WTC11 (cell line): ENCODE results near the gene MRPL34. TPM values are rescaled to one million over a fixed set of nuclear protein-coding genes. Genes with fewer than 3 reads are reported as not detected.

ENCODE experiments used
- ATAC-seq: fragments of 200-7000 bp; cut with Tn5 transposase; 2 replicates; pipeline ENCODE4 v1.10.0; 2021; ENCODE audit warnings: mild to moderate bottlenecking, moderate library complexity
- CTCF ChIA-PET: fragments of 300-600 bp; sonication (Branson Sonifier 250); formaldehyde crosslinking; loops from one replicate; lab custom pipeline; 2021; ENCODE audit warnings: antibody characterized with exemption; lab: Charles Lee
- POLR2A ChIA-PET: fragments of 350-600 bp; sonication (Branson Sonifier 250); formaldehyde crosslinking; loops from one replicate; lab custom pipeline; 2021; ENCODE audit warnings: antibody characterized with exemption; lab: Charles Lee
- DNase-seq: peaks from one replicate; pipeline ENCODE4 v3.0.0; 2021; ENCODE audit warnings: low spot score
- H3K27ac Mint-ChIP-seq: 2 replicates; pipeline ENCODE4 v1.8.0; 2021; ENCODE audit warnings: mixed read lengths
- H3K27me3 Mint-ChIP-seq: 2 replicates; pipeline ENCODE4 v1.8.0; 2021; ENCODE audit warnings: low read depth, mild to moderate bottlenecking, moderate library complexity, mixed read lengths
- H3K36me3 Mint-ChIP-seq: 2 replicates; pipeline ENCODE4 v1.8.0; 2021; ENCODE audit warnings: mixed read lengths
- H3K4me1 Mint-ChIP-seq: 2 replicates; pipeline ENCODE4 v1.8.0; 2022; ENCODE audit warnings: mixed read lengths
- H3K4me3 Mint-ChIP-seq: 2 replicates; pipeline ENCODE4 v1.8.0; 2021; ENCODE audit warnings: mild to moderate bottlenecking, moderate library complexity, mixed read lengths
- H3K9me3 Mint-ChIP-seq: 2 replicates; pipeline ENCODE4 v1.8.0; 2021; ENCODE audit warnings: mixed read lengths
- ATF3 ChIP-seq: sonication (generic); formaldehyde crosslinking; conservative IDR thresholded peaks from 2 replicates; pipeline ENCODE4 v1.8.1; 2022; ENCODE audit warnings: mild to moderate bottlenecking, missing genetic modification reagents
- CREM ChIP-seq: sonication (generic); formaldehyde crosslinking; IDR thresholded peaks from 2 replicates; pipeline ENCODE4 v1.8.1; 2022; ENCODE audit warnings: mild to moderate bottlenecking, missing genetic modification reagents, moderate library complexity
- E2F4 ChIP-seq: sonication (generic); formaldehyde crosslinking; IDR thresholded peaks from 2 replicates; pipeline ENCODE4 v1.8.1; 2022; ENCODE audit warnings: low read depth, mild to moderate bottlenecking, moderate library complexity, missing genetic modification reagents, borderline replicate concordance
- ETV6 ChIP-seq: sonication (generic); formaldehyde crosslinking; IDR thresholded peaks from 2 replicates; pipeline ENCODE4 v1.8.1; 2022; ENCODE audit warnings: mild to moderate bottlenecking, missing genetic modification reagents
- FOXP1 ChIP-seq: sonication (generic); formaldehyde crosslinking; IDR thresholded peaks from 2 replicates; pipeline ENCODE4 v1.8.0; 2022; ENCODE audit warnings: missing genetic modification reagents, mild to moderate bottlenecking, moderate library complexity, borderline replicate concordance
- JAZF1 ChIP-seq: fragments of 250-450 bp; sonication (Bioruptor Pico); IDR thresholded peaks from 2 replicates; pipeline ENCODE4 v1.9.0; 2021; ENCODE audit warnings: moderate library complexity, mild to moderate bottlenecking, inconsistent platforms
- NR1H2 ChIP-seq: sonication (generic); formaldehyde crosslinking; IDR thresholded peaks from 2 replicates; pipeline ENCODE4 v1.9.0; 2021; ENCODE audit warnings: mild to moderate bottlenecking, moderate library complexity, missing genetic modification reagents
- NR2C2 ChIP-seq: sonication (generic); formaldehyde crosslinking; IDR thresholded peaks from 2 replicates; pipeline ENCODE4 v1.8.0; 2022; ENCODE audit warnings: mild to moderate bottlenecking, missing genetic modification reagents
- PRRX2 ChIP-seq: fragments of 250-450 bp; sonication (Bioruptor Pico); IDR thresholded peaks from 2 replicates; pipeline ENCODE4 v1.8.0; 2021; ENCODE audit warnings: mild to moderate bottlenecking
- SMAD4 ChIP-seq: sonication (generic); formaldehyde crosslinking; IDR thresholded peaks from 2 replicates; pipeline ENCODE4 v1.8.0; 2022; ENCODE audit warnings: mild to moderate bottlenecking, missing genetic modification reagents
- ZBTB43 ChIP-seq: sonication (generic); formaldehyde crosslinking; IDR thresholded peaks from 2 replicates; pipeline ENCODE4 v1.8.1; 2023; ENCODE audit warnings: mild to moderate bottlenecking, missing genetic modification reagents
- ZNF281 ChIP-seq: sonication (generic); formaldehyde crosslinking; IDR thresholded peaks from 2 replicates; pipeline ENCODE4 v1.8.0; 2023; ENCODE audit warnings: mild to moderate bottlenecking, missing genetic modification reagents
- ZNF396 ChIP-seq: fragments of 250-450 bp; sonication (Bioruptor Pico); IDR thresholded peaks from 2 replicates; pipeline ENCODE4 v1.8.0; 2021; ENCODE audit warnings: mild to moderate bottlenecking, moderate library complexity, borderline replicate concordance
- ZNF423 ChIP-seq: fragments of 250-450 bp; sonication (Bioruptor Pico); IDR thresholded peaks from 2 replicates; pipeline ENCODE4 v2.1.2; 2022; ENCODE audit warnings: mild to moderate bottlenecking, moderate library complexity
- ZNF671 ChIP-seq: fragments of 250-450 bp; sonication (Bioruptor Pico); IDR thresholded peaks from 2 replicates; pipeline ENCODE4 v1.8.0; 2021; ENCODE audit warnings: mild to moderate bottlenecking
- total RNA-seq: library from RNA; stranded (reverse); gene quantifications from 3 replicates; pipeline ENCODE4 v1.2.3, GENCODE V29; 2021

MRPL34 gene
- total RNA-seq, 1 experiment from 2014 or later = 130 TPM

- TF ChIP-seq E2F4 (no peak), SMAD4 (CRISPR knock-in tag) (no peak), ETV6 (CRISPR knock-in tag) (peak; percentile 75; the same call in 1 of the 2 replicates), ZNF423 (CRISPR knock-in tag) (peak; percentile 61), NR1H2 (CRISPR knock-in tag) (no peak)
Measured at GRCh38 chr19:17348700-17349099, 43.0 kb downstream of the MRPL34 start (continued).

- POLR2A ChIA-PET = interaction anchor here (1.0 kb wide), 1 partner anchor 18 kb away, joined by 3 read pairs; no protein-coding TSS in a partner anchor
- peak overlapping the region; percentile 51 for H3K27ac Mint-ChIP-seq
- DNase-seq = no peak
Measured at GRCh38 chr19:17351815-17352435, 46.3 kb downstream of the MRPL34 start.

More at GRCh38 chr19:17351815-17352435, 46.3 kb downstream of the MRPL34 start:
- TF ChIP-seq NR2C2 (CRISPR knock-in tag) (no peak), ZNF396 (CRISPR knock-in tag) (no peak), JAZF1 (CRISPR knock-in tag) (no peak), E2F4 (no peak), FOXP1 (no peak), ZBTB43 (CRISPR knock-in tag) (no peak), ZNF281 (CRISPR knock-in tag) (no peak), ETV6 (CRISPR knock-in tag) (no peak), CREM (CRISPR knock-in tag) (no peak), ZNF671 (no peak), ATF3 (CRISPR knock-in tag) (no peak), PRRX2 (CRISPR knock-in tag) (no peak)
- Mint-ChIP-seq H3K9me3 (no peaks in the 10 kb centered on the region), H3K4me3 (no peak overlapping the region), H3K36me3 (no peaks in the 10 kb centered on the region), H3K27me3 (peaks cover 3% of the 10 kb centered on the region; the same call in 1 of the 2 replicates), H3K4me1 (peaks cover 20% of the 10 kb centered on the region)
- CTCF ChIA-PET = no interaction called here
- ATAC-seq = no peak
